ENCODE measurements around the gene TAS1R2. TPM values are rescaled to one million over a fixed set of nuclear protein-coding genes. Genes with fewer than 3 reads are reported as not detected.

The TAS1R2 gene
- total and polyA plus RNA-seq, 2 of the 4 experiments (the other 2 are of a cell fraction) = not detected

DNA sequence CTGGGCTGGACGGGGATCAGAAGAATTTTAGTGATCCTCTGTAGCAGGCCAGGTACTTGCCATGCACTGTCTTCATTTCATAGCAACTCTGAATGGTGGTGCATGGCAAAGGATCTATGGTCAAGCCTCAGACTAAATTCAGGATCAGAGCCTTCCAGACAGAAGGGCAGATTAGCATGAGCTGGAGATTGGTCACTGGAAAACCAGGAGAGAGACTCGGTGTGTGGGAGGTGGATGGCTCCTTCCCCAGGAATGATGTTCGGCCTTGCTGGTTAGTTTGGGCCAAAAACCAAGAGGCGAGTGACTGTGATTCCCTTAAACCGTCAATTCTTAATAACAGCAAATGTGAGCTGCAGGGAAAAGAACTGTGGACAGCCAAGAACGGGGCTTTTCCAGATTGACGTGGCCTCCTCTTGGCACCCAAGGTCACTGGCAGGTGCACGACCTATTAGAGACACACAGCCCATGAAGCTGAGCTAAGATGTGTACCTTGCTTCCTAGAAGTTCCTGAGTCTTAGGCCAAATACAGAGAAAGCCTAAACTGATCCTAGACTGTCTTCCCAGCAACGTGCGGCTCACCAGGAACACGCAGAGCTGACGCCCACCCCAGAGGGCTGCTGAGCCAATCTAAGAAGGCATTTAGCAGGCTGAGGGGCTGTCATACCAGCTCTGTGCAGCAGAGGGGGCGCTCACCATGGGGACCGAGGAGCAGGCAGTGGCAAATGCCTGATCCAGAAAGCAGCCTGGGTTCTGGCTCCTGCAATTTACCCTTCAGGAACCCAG, 24.4 kb upstream of the TAS1R2 start (continued):
- peak; percentile 74 for TF ChIP-seq SMC3 (IDR thresholded peaks at IDR 0.05; ENCODE audit: low read depth, low read length)

DNA sequence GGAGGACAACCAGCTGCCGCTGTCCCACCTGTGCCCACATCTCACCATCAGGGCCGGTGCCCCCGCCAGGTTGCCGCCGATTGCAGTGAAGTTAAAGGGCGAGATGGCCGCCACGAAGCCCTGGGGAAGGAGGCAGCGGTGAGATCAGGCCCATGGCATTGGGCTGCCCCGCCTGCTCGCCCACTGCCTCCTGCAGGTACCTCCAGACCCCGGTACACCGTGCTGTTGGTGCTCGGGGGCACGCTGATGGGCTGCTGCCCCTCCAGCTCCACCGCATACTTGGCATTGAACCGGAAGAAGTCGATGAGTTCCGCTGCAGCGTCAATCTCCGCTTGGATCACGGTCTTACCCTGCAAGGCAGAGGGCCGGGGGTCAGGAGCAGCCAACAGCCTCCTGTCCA, 23.6 kb upstream of the TAS1R2 start:
- ChIA-PET POLR2A (ENCODE audit: unreplicated experiment) (no interaction called here), CTCF (interaction anchor here (1.0 to 2.5 kb wide), 3 partner anchors 8 to 205 kb away, joined by 5 to 7 read pairs (median 7); no protein-coding TSS in a partner anchor)
- no peak overlapping the region for H3K14ac ChIP-seq (replicated peaks; ENCODE audit: low read depth, low read length)
- peaks cover 2% of the 10 kb centered on the region; the same call in 1 of the 2 replicates for H3K36me3 ChIP-seq (ENCODE audit: control insufficient read depth, insufficient read depth, low read length)
- DNase-seq = no peak
- H3K79me1 ChIP-seq (ENCODE audit: low read depth in 1 of 2, low read length in 2 of 2) = no peaks in the 10 kb centered on the region
- H3K18ac ChIP-seq (ENCODE audit: low read depth, low read length) = no peak overlapping the region
- H3K4ac ChIP-seq (ENCODE audit: low read depth, low read length) = no peak overlapping the region
- in situ Hi-C loops (cut with MboI; ENCODE audit: low sequenced_read_pairs) (no loop called here), dilution Hi-C loops (cut with HindIII; ENCODE audit: low sequenced_read_pairs, unreplicated experiment) (no loop called here), intact Hi-C loops (cut with micrococcal nuclease) (no loop called here)
- H4K8ac ChIP-seq (ENCODE audit: low read depth in 2 of 2, low read length in 2 of 2) = no peak overlapping the region
- no peak overlapping the region for H3K9ac ChIP-seq (ENCODE audit: low read depth, low read length)
- 89% methylated on average over 15 of the region's 23 CpGs; no CpG with 5 or more reads in 1 of the 2 experiments for WGBS, 2 experiments (ENCODE audit: extremely low coverage in 2 of 2, insufficient read length in 1 of 2)
- no peaks in the 10 kb centered on the region; the same call in none of the 2 replicates for H4K20me1 ChIP-seq (ENCODE audit: insufficient read depth, low read length)
- no peak overlapping the region for H3K56ac ChIP-seq (ENCODE audit: extremely low read depth, insufficient read depth, low read length)
- no peak overlapping the region for H2BK20ac ChIP-seq (ENCODE audit: low read depth, low read length)
- no peak overlapping the region for H2BK15ac ChIP-seq (ENCODE audit: low read depth, low read length)
- H3K23ac ChIP-seq (ENCODE audit: low read depth, low read length) = no peak overlapping the region
- no peak overlapping the region for H3K4me3 ChIP-seq (ENCODE audit: insufficient read depth, low read depth, low read length)
- ATAC-seq (ENCODE audit: low read depth) = no peak
- no peak overlapping the region for H2BK5ac ChIP-seq (ENCODE audit: low read depth, low read length, poor library complexity, severe bottlenecking)
- no peak overlapping the region for H3K4me2 ChIP-seq (ENCODE audit: low read depth, low read length)
- H2AFZ ChIP-seq (replicated peaks; ENCODE audit: low read length, poor library complexity) = no peak overlapping the region
- no peak overlapping the region for H2AK5ac ChIP-seq (ENCODE audit: low read depth, low read length)
- no peak overlapping the region for H3K27ac ChIP-seq (ENCODE audit: insufficient read depth, low read length)
- no peaks in the 10 kb centered on the region for H3K9me3 ChIP-seq (ENCODE audit: control insufficient read depth, insufficient read depth, low read length)
- H3K4me1 ChIP-seq (ENCODE audit: control insufficient read depth, insufficient read depth, low read length) = peaks cover 6% of the 10 kb centered on the region
- no peaks in the 10 kb centered on the region for H3K27me3 ChIP-seq (ENCODE audit: control insufficient read depth, insufficient read depth, low read length)
- H4K91ac ChIP-seq (ENCODE audit: insufficient read depth, low read depth, low read length) = no peak overlapping the region
- no peak overlapping the region for H4K5ac ChIP-seq (ENCODE audit: low read depth, low read length)
- H2BK120ac ChIP-seq (ENCODE audit: low read depth, low read length) = no peak overlapping the region
- BruUV-seq (replicated peaks) = no TSS peak
- peaks cover 5% of the 10 kb centered on the region; the same call in 1 of the 2 replicates for H3K9me1 ChIP-seq (ENCODE audit: insufficient read depth, low read length)
- H2AK9ac ChIP-seq (replicated peaks; ENCODE audit: low read depth, low read length, poor library complexity) = no peak overlapping the region
- TF ChIP-seq RFX5 (IDR thresholded peaks at IDR 0.05; ENCODE audit: low read depth, low read length) = no peak
- TF ChIP-seq SMC3 (IDR thresholded peaks at IDR 0.05; ENCODE audit: low read depth, low read length) = no peak
- TF ChIP-seq RAD21 (IDR thresholded peaks at IDR 0.05; ENCODE audit: low read length) = no peak
- no peak for TF ChIP-seq POLR2A (IDR thresholded peaks at IDR 0.05; ENCODE audit: low read depth, low read length)
- TF ChIP-seq, protein P1, sequence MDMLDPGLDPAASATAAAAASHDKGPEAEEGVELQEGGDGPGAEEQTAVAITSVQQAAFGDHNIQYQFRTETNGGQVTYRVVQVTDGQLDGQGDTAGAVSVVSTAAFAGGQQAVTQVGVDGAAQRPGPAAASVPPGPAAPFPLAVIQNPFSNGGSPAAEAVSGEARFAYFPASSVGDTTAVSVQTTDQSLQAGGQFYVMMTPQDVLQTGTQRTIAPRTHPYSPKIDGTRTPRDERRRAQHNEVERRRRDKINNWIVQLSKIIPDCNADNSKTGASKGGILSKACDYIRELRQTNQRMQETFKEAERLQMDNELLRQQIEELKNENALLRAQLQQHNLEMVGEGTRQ (IDR thresholded peaks at IDR 0.05; ENCODE audit: low read depth, low read length) = no peak
- TF ChIP-seq RCOR1 (IDR thresholded peaks at IDR 0.05; ENCODE audit: insufficient replicate concordance, low read length) = no peak
- no peak for TF ChIP-seq MXI1 (IDR thresholded peaks at IDR 0.05; ENCODE audit: borderline replicate concordance, low read depth, low read length)
- no peak for TF ChIP-seq BHLHE40 (IDR thresholded peaks at IDR 0.05; ENCODE audit: low read depth, low read length)
- TF ChIP-seq MAZ (IDR thresholded peaks at IDR 0.05; ENCODE audit: borderline replicate concordance, low read depth, low read length) = no peak
- TF ChIP-seq, protein P2, sequence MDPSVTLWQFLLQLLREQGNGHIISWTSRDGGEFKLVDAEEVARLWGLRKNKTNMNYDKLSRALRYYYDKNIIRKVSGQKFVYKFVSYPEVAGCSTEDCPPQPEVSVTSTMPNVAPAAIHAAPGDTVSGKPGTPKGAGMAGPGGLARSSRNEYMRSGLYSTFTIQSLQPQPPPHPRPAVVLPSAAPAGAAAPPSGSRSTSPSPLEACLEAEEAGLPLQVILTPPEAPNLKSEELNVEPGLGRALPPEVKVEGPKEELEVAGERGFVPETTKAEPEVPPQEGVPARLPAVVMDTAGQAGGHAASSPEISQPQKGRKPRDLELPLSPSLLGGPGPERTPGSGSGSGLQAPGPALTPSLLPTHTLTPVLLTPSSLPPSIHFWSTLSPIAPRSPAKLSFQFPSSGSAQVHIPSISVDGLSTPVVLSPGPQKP (IDR thresholded peaks at IDR 0.05; ENCODE audit: borderline replicate concordance, low read depth, low read length) = no peak
- TF ChIP-seq CHD1 (IDR thresholded peaks at IDR 0.05; ENCODE audit: low read depth, low read length) = no peak
- no peak for TF ChIP-seq MAFK (IDR thresholded peaks at IDR 0.05; ENCODE audit: low read depth, low read length)
- TF ChIP-seq FOS (IDR thresholded peaks at IDR 0.05; ENCODE audit: low read depth, low read length) = no peak
- no peak for TF ChIP-seq CEBPB (IDR thresholded peaks at IDR 0.05; ENCODE audit: low read depth, low read length)
- no peak for TF ChIP-seq NFE2L2 (IDR thresholded peaks at IDR 0.05; ENCODE audit: low read depth, low read length)
